Lower lobe of right lung (tissue), 2 donors: ENCODE results near the gene PBX4. TPM values are rescaled to one million over a fixed set of nuclear protein-coding genes. Genes with fewer than 3 reads are reported as not detected.

ENCODE experiments used
- ATAC-seq, 2 donors: fragments of 200-7000 bp; cut with Tn5 transposase; one replicate each; pipeline ENCODE4 v1.9.1; 2020 to 2022; ENCODE audit warnings: mild to moderate bottlenecking in 2 of 2, moderate library complexity in 2 of 2
- DNase-seq: peaks from one replicate; pipeline ENCODE4 v3.0.0-alpha.2; 2020
- H3K27ac ChIP-seq: fragments of 200-600 bp; one replicate; pipeline ENCODE4 v1.8.0; 2022
- H3K27me3 ChIP-seq: fragments of 200-600 bp; one replicate; pipeline ENCODE4 v1.8.0; 2022; ENCODE audit warnings: low read depth
- H3K36me3 ChIP-seq: fragments of 200-600 bp; one replicate; pipeline ENCODE4 v1.8.0; 2022; ENCODE audit warnings: mild to moderate bottlenecking
- H3K4me1 ChIP-seq: fragments of 200-600 bp; one replicate; pipeline ENCODE4 v1.8.0; 2022
- H3K4me3 ChIP-seq: fragments of 200-600 bp; one replicate; pipeline ENCODE4 v1.8.0; 2022; ENCODE audit warnings: mild to moderate bottlenecking
- H3K9me3 ChIP-seq: fragments of 200-600 bp; one replicate; pipeline ENCODE4 v1.8.0; 2022
- intact Hi-C: fragments of 100-400 bp; cut with DNase I; formaldehyde crosslinking; loops from one replicate; pipeline ENCODE4 v1.11.0; 2022
- total RNA-seq: library from RNA; stranded (reverse); fragmentation: NEBNext Ultra II Directional; extraction: Animal tissue kit (Norgen Biotek cat#: 25700); gene quantifications from one replicate; pipeline ENCODE4 v1.2.1, GENCODE V29; 2021
- TF ChIP-seq, protein P1 (sequence below): fragments of 200-600 bp; IDR thresholded peaks from one replicate; pipeline ENCODE4 v1.8.0; 2022; ENCODE audit warnings: antibody characterized with exemption, mild to moderate bottlenecking
- donor health status: DM: no; HTN: yes; CAD: no; lungs with severe emphysema.

The PBX4 gene
- total RNA-seq, 1 donor from 2014 or later, result 3.7 TPM

DNA sequence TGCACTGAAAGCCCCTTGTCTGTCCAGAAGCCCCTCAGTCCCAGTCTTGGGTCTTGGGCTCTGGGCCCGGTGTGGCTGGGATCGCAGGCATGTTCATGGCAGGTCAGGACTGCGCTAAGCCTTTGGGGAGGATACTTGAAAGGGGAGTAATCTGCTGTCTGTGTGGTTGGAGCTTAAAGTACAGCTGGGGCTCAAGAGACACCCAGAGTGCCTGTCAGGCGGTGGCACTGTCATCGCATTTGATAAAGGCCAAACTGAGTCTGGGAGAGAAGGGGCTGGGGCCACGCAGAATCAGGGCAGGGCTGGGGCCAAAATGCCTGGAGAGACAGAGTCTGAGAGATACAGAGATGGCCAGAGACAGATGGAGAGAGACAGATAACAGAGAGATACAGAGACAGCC lies 84.6 kb downstream of the PBX4 start:
- Histone ChIP-seq H3K4me3 (no peak overlapping the region), H3K27ac (no peak overlapping the region), H3K9me3 (no peaks in the 10 kb centered on the region), H3K4me1 (peaks cover 17% of the 10 kb centered on the region), H3K36me3 (peaks cover 5% of the 10 kb centered on the region), H3K27me3 (peaks cover 16% of the 10 kb centered on the region)
- DNase-seq (no peak), ATAC-seq (no peak)
- intact Hi-C loops, result no loop called here
- TF ChIP-seq, protein P1, sequence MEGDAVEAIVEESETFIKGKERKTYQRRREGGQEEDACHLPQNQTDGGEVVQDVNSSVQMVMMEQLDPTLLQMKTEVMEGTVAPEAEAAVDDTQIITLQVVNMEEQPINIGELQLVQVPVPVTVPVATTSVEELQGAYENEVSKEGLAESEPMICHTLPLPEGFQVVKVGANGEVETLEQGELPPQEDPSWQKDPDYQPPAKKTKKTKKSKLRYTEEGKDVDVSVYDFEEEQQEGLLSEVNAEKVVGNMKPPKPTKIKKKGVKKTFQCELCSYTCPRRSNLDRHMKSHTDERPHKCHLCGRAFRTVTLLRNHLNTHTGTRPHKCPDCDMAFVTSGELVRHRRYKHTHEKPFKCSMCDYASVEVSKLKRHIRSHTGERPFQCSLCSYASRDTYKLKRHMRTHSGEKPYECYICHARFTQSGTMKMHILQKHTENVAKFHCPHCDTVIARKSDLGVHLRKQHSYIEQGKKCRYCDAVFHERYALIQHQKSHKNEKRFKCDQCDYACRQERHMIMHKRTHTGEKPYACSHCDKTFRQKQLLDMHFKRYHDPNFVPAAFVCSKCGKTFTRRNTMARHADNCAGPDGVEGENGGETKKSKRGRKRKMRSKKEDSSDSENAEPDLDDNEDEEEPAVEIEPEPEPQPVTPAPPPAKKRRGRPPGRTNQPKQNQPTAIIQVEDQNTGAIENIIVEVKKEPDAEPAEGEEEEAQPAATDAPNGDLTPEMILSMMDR, result no peak

DNA sequence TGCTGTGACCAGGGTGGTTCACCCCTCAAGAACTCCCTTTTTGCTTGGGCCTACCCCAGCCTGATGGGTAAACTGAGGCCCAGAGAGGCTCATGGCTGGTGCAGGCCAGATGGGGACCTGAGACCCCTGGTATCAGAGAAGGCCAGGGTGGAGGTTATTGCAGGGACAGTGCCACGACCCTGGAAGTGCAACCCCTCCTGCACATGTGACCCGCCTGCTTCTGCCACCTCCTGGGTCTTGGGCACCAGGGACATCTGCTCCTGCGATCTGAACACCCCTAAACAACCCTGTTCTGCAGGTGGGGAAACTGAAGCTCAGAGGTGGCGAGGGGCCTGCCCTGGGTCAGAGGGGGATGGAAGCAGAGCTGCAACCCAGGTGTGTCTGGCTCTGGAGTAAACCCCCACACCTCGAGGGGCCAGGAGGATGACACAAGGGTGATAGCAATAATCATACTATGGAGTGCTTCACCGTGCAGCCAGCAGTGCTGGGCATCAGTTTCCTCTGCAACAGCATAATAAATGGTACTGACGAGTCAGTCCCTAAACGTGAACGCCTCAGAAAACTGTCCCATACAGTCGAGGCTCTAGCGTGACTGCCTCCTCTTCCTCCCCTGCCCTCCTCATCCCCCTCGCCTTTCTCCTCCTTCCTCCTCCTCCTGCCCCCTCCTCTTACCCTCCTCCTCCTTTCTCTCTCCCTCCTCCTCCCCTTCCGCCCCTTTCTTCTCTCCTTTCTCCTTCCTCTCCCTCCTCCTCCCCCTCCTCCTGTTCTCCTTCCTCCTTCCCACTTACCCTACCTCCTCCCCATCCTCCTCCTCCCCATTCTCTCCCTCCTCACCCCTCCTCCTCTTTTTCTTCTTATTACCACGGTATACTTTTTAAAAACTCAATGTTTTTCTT lies 85.4 kb downstream of the PBX4 start:
- Histone ChIP-seq H3K27me3 (peaks cover 8% of the 10 kb centered on the region), H3K4me1 (peaks cover 9% of the 10 kb centered on the region), H3K36me3 (peaks cover 12% of the 10 kb centered on the region), H3K9me3 (no peaks in the 10 kb centered on the region), H3K4me3 (no peak overlapping the region), H3K27ac (no peak overlapping the region)
- intact Hi-C loops, result no loop called here
- no peak for ATAC-seq
- no peak for DNase-seq
- TF ChIP-seq, protein P1, result no peak

DNA sequence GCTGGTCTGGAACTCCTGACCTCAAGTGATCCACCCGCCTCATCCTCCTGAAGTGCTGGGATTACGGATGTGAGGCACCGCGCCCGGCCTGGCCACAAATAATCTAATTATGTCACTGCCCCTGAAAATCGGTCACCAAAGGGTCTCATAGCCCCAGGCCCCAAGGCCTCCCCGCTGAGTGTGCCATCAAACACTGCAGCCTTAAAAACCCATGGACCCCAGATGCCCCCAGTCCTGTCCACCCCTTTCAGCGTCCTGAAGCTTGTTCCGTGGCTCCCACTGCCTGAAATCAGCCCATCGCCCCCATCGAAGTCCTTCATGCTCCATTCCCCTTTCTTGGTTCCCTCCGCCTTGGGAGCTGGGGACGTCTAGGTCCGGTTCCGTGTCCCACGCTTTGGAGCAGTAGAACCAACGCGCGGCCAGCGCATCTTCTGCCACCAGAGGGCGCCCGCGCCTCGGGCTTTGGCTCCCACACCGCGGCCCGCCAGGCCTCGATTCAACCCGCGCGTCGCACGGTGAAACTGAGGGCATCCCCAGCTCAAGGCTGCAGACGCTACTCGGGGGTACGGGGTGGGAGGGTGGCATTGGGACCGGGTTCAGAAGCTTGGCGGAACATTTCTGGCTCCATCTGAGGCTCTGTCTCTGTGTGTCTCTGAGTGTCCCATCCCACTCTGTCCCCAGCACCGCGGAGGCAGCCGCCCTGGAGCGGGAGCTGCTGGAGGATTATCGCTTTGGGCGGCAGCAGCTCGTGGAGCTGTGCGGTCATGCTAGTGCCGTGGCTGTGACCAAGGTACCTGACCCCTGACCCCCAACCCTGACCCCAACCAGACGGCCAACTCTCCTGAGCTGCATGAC lies 86.3 kb downstream of the PBX4 start:
- no peak overlapping the region for H3K4me3 ChIP-seq
- no peak overlapping the region for H3K27ac ChIP-seq
- intact Hi-C loops, result no loop called here
- H3K36me3 ChIP-seq, result peaks cover 20% of the 10 kb centered on the region
- H3K9me3 ChIP-seq, result no peaks in the 10 kb centered on the region
- DNase-seq (peak; percentile 91), ATAC-seq (peak; percentile 81 to 86)
- peaks cover under 1% of the 10 kb centered on the region for H3K27me3 ChIP-seq
- H3K4me1 ChIP-seq, result peaks cover 6% of the 10 kb centered on the region
- TF ChIP-seq, protein P1, result peak; percentile 92

DNA sequence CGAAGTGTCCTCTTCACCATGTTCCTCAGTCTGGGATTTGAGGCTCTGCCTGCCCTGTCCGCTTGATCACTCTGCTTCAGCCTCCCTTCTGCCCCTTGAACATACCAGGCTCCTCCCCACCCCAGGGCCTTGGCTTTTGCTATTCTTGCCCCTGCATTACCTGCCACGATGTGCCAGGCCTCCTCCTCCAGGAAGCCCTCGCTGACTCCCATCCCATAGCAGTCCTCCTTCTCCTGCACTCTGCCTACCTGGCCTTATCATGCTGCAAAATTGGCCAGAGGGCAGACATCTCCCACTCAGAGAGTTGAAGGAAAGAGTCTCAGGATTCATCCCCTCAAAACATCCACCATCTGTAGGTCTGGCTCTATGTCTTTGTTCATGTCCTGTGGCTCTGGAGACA lies 87.6 kb downstream of the PBX4 start:
- Histone ChIP-seq H3K4me1 (peaks cover 6% of the 10 kb centered on the region), H3K27me3 (no peaks in the 10 kb centered on the region), H3K36me3 (peaks cover 33% of the 10 kb centered on the region), H3K27ac (no peak overlapping the region), H3K9me3 (no peaks in the 10 kb centered on the region), H3K4me3 (no peak overlapping the region)
- ATAC-seq, result no peak
- DNase-seq, result no peak
- TF ChIP-seq, protein P1, result no peak
- intact Hi-C loops, result no loop called here

DNA sequence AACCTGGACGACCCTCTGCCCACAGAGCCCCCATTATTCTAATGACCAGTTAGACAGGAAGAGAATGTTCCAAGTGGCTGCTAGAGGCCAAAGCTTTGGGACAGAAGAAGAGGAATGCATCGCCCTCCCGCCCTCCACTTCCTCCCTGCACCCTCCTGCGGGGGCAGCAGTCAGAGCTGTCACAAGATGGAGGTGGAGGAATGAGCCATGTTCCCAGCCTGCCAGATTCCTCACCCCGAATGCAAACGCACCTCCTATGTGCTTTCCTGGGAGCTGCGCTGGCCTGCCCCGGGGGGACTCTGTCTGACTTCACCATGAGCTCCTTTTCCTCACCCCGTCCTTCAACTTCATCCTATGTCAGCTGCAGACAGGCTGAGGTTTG lies 88.1 kb downstream of the PBX4 start:
- DNase-seq (no peak), ATAC-seq (no peak)
- peaks cover 38% of the 10 kb centered on the region for H3K36me3 ChIP-seq
- TF ChIP-seq, protein P1, result no peak
- no peak overlapping the region for H3K4me3 ChIP-seq
- peaks cover 6% of the 10 kb centered on the region for H3K4me1 ChIP-seq
- H3K27me3 ChIP-seq, result no peaks in the 10 kb centered on the region
- intact Hi-C loops, result no loop called here
- H3K9me3 ChIP-seq, result no peaks in the 10 kb centered on the region
- H3K27ac ChIP-seq, result no peak overlapping the region
